Measurements from ENCODE around the gene SMIM33. TPM values are rescaled to one million over a fixed set of nuclear protein-coding genes. Genes with fewer than 3 reads are reported as not detected.

Gene SMIM33
- total and polyA plus RNA-seq, 9 of the 15 experiments (the other 6 are each of a cell fraction or from before 2014, with no cell fraction given): not detected

- TF ChIP-seq HMGXB4 (CRISPR knock-in tag; IDR thresholded peaks at IDR 0.05): peak; percentile 79; the same call in 1 of the 2 replicates
- TF ChIP-seq E2F4 (CRISPR knock-in tag; IDR thresholded peaks at IDR 0.05; ENCODE audit: low read depth): no peak; the same call in none of the 2 replicates
- TF ChIP-seq POLR2AphosphoS2 (IDR thresholded peaks at IDR 0.05; ENCODE audit: low read length): peak; percentile 60; the same call in 1 of the 2 replicates
- peak; percentile 80 to 85 for TF ChIP-seq NRF1 (conservative IDR thresholded peaks at IDR 0.05 in 1 of 2, IDR thresholded peaks at IDR 0.05 in 1 of 2)
- no peak for TF ChIP-seq SPI1 (IDR thresholded peaks at IDR 0.05; ENCODE audit: borderline replicate concordance, low read depth, low read length)
- TF ChIP-seq SAP30 (IDR thresholded peaks at IDR 0.05; ENCODE audit: borderline replicate concordance, insufficient read depth, low read depth, low read length, poor library complexity, severe bottlenecking): no peak
- peak; percentile 69 for TF ChIP-seq HCFC1 (IDR thresholded peaks at IDR 0.05; ENCODE audit: low read depth, low read length)
- no peak for TF ChIP-seq ARHGAP35 (IDR thresholded peaks at IDR 0.05; ENCODE audit: partially characterized antibody)
- TF ChIP-seq RBM15 (IDR thresholded peaks at IDR 0.05; ENCODE audit: insufficient read depth, low read length): no peak
- TF ChIP-seq IFI16 (CRISPR knock-in tag; IDR thresholded peaks at IDR 0.05): no peak
- no peak for TF ChIP-seq ZBTB49 (CRISPR knock-in tag; IDR thresholded peaks at IDR 0.05; ENCODE audit: borderline replicate concordance)
- peak; percentile 91 for TF ChIP-seq THAP12 (CRISPR knock-in tag; IDR thresholded peaks at IDR 0.05)
- peak; percentile 79 for TF ChIP-seq ZBTB33 (CRISPR knock-in tag; IDR thresholded peaks at IDR 0.05)
- peak; percentile 94 for TF ChIP-seq XRCC5 (IDR thresholded peaks at IDR 0.05; ENCODE audit: low read depth, low read length)
- no peak; a peak in 1 of 4 replicates for TF ChIP-seq KDM4B (IDR thresholded peaks at IDR 0.05; ENCODE audit: borderline replicate concordance in 2 of 2, low read depth in 1 of 2)
- TF ChIP-seq MED1 (CRISPR knock-in tag; IDR thresholded peaks at IDR 0.05; ENCODE audit: borderline replicate concordance): no peak
Observed at GRCh38 chr5:139517683-139518564, 47.1 kb downstream of the SMIM33 start (continued).

Measured in K562 (cell line).